HPDE6-E6E7 (cell line): ENCODE measurements around the gene CCDC27.

Source experiments
- DNase-seq: peaks from one replicate; pipeline ENCODE4 v3.0.0; 2011; ENCODE audit warnings: missing footprints; ENCODE audit errors: extremely low spot score

Gene CCDC27

DNA sequence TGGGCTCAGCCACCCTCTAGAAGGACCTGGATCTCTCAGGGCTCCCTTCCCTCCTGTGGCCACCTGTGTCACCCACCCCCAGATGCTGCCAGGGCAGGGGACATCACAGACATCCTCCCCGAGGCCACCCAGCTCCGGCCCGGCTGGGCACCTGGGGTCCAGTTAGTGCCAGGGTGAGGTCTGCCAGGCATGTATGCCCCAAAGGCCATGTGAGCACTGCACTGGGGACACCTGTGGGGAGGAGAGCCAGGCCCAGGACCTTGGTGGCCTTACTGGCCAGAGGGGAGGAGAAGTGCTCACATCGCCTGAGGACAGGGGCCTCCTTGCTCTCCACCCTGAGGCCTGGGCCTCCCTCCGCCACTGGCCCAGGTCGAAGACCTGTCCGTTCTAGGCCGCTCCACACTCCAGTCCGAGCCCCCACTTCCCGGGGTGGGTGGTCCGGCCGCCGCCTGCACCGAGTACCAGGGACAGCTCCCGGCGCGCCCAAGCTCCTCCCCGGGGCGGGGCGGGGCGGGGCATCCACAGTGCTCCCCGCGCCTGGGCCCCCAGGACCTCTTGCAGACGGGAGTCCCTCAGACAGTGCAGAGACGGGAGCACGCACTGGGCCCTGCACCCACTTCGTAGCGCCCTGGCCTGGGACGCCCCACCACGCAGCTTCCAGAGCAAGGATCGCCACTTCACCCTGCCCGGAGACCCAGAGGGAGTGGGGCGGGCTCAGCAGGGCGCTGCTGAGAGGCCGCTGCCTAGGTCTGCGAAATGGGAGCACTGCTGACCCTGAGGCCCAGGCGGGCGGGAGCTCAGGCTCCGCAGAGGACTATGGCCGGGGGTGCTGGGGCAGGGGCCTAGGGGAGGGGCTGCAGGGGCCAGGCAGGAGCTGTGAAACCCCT lies 34.3 kb upstream of the CCDC27 start:
- DNase-seq = no peak

DNA sequence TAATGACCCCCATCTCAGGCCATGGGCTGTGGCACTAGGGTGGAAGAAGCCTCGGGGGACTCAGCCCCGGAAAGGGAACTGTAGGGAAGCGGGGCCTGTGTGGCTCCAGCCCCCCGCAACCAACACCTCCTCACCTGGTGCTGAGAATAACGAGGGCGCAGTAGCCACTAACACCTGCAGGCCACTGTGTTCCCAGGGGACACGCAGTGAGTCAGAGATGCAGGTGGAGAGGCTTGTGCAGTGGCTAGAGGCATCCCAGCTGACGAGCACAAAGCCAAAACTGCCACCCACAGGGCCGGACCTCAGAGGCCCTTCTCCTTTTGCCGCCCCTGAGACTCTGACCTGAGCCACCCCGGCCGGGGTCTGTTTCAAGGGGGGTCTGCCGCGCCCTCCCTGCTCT lies 33.5 kb upstream of the CCDC27 start:
- DNase-seq = no peak

DNA sequence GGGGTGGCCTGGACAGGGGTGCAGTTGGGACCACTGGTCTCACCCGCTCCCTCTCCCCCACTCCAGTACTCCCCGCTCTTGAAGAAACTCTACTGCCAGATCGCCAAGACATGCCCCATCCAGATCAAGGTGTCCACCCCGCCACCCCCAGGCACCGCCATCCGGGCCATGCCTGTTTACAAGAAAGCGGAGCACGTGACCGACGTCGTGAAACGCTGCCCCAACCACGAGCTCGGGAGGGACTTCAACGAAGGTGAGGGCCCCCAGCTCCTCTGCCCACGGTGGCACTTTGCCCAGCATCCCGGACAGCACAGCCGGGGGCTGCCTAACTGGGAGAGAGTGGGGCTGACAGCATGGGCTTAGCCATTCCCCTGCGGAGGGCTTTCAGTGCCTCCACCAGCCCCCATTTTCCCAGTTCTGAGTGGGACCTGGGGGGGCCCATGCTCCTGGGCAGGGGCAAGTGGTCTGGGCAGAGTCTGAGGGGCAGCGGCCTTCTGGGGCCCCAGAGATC lies 30.2 kb upstream of the CCDC27 start:
- no peak for DNase-seq

DNA sequence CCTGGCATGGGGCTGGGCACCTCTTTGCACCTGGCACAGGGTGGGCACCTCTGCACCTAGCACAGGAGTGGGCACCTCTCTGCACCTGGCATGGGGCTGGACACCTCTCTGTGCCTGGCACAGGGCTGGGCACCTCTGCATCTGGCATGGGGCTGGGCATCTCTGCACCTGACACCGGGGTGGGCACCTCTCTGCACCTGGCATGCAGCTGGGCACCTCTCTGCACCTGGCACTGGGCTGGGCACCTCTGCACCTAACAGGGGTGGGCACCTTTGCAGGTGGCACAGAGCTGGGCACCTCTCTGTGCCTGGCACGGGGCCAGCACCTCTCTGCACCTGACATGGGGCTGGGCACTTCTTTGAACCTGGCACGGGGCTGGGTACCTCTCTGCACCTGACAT lies 29.4 kb upstream of the CCDC27 start:
- no peak for DNase-seq

DNA sequence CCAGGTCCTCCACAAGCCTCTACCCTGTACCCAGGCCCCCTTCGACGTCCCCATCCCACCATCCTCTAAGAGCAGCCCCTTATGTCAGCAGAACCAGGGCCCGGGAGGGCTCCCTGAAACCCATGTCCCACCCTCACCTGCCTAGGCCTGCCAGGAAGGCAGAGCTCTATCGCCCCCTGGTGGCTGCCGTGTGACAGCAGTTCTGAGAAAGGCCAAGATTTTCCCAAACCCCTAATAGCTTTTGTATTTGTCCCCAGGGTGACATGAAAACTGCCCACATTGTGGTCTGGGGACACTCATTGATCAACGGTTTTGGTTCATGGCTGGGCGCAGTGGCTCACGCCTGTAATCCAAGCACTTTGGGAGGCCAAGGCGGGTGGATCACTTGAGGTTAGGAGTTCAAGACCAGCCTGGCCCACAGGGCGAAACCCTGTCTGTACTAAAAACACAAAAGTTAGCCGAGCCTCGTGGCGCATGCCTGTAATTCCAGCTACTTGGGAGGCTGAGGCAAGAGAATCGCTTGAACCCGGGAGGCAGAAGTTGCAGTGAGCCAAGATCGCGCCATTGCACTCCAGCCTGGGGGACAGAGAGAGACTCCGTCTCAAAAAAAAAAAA lies 27.7 kb upstream of the CCDC27 start:
- DNase-seq = peak; percentile 51

DNA sequence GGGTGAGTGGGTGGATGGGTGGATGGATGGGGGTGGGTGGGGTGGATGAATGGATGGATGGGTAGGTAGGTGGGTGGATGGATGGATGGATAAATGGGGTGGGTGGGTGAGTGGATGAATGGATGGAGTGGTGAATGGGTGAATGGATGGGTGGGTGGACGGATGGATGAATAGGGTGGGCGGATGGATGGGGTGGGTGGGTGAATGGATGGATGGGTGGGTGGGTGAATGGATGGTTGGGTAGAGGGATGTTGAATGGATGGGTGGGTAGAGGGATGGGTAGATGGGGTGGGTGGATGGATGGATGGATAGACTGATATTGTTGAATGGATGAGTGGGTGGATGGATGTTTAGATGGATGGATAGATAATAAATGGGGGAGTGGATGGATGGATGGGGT lies 26.9 kb upstream of the CCDC27 start:
- no peak for DNase-seq

DNA sequence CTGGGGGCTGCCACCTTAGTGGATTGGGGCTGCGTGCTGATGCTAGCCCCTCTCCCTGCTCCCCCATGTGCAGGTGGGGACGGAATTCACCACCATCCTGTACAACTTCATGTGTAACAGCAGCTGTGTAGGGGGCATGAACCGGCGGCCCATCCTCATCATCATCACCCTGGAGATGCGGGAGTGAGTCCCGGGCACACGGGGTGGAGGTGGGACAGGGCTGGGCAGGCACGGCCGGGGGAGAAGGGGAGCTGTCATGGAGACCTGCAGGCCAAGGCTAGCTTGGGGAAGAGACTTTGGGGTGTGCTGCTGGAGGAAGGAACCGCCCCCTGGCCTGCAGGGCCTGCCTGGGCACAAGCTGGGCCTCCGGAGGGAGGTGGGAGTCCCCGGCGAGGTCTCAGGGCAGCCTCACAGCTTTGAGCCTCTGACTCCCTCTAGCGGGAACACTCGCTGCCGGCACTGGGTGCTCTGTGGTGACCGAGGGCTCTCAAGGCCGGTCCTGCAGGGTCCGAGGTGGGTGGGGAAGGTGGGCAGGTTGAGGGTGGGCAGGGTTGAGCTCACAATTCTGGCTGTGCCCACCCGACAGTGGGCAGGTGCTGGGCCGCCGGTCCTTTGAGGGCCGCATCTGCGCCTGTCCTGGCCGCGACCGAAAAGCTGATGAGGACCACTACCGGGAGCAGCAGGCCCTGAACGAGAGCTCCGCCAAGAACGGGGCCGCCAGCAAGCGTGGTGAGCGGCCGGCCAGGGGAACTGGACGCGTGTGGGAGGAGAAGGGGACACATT lies 25.0 kb upstream of the CCDC27 start:
- peak; percentile 50 for DNase-seq

DNA sequence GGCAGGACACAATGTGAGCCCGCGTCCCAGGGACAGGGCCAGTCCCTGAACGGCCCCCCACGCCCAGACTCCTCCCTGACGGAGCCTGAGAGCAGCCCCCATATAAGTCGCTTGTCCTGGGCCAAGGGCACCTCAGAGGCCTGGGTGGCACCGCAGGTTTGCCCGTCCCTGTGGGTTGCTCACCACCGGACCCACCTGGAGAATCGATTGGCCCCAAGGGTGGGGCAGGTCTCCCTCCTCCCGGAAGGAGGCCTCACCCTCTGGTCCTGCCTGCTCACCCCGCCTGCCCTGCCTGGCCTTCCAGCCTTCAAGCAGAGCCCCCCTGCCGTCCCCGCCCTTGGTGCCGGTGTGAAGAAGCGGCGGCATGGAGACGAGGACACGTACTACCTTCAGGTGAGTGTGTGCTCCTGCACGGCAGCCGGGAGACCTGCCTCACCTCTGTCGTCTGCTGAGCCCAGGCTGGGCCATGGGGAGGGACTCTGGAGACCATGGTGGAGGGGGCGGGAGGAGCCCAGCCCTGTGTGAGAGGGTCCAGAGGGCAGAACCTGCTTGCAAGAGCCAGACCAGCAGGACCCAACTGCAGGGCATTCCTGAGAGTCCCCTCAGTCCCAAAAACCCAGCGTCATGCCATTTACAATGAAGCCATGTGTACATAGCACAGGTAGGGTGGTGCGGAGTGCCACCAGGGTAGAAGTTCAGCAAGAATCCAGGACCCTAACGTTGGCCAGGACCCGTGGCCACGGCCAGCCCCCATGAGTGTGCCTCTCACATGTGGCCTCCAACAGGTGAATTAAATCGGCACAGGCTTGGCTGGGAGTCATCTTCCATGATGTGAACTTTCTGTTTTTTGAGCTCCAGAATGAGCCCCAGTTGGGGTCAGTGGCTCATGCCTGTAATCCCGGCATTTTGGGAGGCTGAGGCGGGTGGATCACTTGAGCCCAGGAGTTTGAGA lies 24.1 kb upstream of the CCDC27 start:
- no peak for DNase-seq

DNA sequence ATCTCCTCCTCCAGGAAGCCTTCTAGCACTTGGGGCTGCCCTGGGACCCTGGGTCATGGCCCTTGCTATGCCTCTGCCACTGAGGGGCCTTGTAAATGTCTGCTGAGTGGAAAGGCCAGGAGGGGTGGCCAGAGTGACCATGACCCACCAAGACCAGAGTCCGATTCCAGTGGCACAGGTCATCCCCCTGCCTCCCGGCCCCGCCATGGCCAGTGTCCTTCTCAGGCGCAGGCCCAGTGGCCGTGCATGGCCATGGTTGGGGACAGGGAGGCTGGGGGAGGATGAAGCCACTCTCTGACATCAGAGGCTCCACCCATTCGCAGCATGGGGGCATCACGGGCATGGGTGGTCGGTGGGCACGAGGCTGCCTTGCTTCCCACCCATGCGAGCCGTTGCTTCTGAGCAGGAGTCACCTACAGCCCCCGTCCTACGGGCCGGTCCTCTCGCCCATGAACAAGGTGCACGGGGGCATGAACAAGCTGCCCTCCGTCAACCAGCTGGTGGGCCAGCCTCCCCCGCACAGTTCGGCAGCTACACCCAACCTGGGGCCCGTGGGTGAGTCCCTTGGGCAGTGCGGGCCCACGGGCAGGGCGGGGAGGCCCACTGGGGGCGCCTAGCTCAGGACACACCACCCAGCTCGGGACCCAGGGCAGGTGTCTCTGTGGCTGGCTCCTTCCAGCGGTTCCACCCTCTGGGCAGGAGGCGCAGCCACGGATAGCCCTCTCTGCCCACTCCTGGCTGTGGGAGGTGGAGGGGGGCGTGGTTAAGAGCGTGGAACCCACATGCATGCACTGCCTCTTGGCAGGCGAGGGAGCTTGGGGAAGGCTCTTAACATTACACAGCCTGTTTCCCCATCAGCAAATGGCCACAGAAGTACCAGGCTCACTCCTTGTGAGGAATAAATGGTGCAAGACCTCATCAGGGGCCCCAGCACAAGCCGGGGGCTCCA lies 22.4 kb upstream of the CCDC27 start:
- DNase-seq = no peak

DNA sequence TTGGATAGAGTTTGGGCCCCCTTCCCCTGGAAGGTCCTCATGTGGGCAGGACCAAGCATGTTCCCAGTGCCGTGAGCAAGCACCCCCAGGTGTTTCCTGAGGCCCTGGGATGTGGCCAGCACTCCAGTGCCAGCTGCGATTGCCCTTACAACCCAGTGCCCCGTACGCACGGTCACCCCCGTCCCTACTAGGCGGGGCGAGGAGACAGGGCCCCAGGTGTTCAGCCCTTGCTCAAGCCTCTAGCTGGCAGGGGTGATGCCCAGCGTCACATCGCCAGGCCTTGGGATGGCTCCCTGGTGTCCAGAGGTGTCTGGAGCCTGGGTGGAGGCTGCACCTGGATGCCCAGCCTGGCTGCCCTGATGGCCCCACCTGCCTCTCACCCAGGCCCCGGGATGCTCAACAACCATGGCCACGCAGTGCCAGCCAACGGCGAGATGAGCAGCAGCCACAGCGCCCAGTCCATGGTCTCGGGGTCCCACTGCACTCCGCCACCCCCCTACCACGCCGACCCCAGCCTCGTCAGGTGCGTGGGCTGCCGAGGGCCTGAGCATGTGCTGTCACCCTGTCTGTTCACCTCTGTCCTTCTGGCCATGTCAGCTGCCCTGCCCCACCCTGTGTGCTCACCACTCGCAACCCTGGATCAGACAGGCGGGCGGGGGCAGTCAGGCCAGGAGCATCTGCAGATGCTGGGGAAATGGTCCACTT lies 21.6 kb upstream of the CCDC27 start:
- DNase-seq = no peak

DNA sequence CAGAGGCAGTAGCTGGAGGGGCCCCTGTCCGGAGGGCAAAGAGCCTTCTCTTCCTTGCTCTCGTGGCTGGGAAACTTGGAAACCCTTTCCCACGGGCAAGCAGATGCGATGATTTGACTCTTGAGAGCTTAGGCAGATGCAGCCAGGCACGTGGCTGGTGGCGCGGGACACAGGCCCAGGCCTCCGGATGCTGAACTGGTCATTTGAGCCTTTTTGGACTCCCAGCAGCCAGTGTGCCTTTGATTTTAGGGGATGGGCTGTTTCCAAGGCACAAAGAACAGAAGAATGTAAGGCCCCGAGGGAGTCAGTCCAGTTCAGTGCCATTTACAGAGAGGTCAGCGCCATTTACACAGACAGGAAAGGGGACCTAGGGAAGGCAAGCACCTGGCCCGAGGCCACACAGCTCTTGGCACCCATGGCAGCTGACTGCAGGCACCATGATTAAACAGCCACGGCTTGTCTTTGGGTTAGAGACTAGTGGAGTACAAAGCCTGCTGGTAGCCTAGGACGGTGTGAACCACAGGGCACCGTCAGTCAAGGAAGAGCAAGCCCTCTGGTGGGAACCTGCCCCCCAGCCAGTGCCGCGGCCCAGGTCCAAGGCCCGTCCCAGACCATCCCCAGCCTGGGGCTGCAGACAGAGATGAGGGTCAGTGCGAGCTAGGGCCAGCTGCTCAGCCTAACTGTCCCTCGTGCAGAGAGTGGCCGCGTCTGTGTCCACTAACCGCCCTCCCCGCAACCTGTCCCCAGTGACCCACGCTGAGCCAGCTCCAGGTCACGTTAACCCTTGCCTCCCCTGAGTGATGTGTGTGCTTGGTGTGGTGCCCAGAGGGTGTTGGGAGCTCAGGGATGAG lies 20.4 kb upstream of the CCDC27 start:
- no peak for DNase-seq

DNA sequence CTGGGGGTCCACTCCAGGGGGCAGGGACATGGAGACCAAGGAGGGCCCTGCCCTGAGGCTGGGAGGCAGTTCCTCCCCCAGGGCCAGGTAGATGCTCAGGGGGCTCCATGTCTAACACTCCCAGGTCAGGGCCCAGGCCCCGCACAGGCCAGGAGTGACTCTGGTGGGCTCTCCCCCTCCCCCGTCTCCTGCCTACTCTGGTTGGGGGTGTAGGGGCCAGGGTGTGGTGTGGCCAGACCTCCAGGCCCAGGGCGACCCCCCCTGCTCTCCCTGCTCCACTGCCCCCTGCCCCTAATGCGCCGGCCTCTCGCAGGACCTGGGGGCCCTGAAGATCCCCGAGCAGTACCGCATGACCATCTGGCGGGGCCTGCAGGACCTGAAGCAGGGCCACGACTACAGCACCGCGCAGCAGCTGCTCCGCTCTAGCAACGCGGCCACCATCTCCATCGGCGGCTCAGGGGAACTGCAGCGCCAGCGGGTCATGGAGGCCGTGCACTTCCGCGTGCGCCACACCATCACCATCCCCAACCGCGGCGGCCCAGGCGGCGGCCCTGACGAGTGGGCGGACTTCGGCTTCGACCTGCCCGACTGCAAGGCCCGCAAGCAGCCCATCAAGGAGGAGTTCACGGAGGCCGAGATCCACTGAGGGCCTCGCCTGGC lies 19.7 kb upstream of the CCDC27 start:
- no peak for DNase-seq

DNA sequence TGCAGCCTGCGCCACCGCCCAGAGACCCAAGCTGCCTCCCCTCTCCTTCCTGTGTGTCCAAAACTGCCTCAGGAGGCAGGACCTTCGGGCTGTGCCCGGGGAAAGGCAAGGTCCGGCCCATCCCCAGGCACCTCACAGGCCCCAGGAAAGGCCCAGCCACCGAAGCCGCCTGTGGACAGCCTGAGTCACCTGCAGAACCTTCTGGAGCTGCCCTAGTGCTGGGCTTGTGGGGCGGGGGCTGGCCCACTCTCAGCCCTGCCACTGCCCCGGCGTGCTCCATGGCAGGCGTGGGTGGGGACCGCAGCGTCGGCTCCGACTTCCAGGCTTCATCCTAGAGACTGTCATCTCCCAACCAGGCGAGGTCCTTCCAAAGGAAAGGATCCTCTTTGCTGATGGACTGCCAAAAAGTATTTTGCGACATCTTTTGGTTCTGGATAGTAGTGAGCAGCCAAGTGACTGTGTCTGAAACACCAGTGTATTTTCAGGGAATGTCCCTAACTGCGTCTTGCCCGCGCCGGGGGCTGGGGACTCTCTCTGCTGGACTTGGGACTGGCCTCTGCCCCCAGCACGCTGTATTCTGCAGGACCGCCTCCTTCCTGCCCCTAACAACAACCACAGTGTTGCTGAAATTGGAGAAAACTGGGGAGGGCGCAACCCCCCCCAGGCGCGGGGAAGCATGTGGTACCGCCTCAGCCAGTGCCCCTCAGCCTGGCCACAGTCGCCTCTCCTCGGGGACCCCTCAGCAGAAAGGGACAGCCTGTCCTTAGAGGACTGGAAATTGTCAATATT lies 19.0 kb upstream of the CCDC27 start:
- no peak for DNase-seq

DNA sequence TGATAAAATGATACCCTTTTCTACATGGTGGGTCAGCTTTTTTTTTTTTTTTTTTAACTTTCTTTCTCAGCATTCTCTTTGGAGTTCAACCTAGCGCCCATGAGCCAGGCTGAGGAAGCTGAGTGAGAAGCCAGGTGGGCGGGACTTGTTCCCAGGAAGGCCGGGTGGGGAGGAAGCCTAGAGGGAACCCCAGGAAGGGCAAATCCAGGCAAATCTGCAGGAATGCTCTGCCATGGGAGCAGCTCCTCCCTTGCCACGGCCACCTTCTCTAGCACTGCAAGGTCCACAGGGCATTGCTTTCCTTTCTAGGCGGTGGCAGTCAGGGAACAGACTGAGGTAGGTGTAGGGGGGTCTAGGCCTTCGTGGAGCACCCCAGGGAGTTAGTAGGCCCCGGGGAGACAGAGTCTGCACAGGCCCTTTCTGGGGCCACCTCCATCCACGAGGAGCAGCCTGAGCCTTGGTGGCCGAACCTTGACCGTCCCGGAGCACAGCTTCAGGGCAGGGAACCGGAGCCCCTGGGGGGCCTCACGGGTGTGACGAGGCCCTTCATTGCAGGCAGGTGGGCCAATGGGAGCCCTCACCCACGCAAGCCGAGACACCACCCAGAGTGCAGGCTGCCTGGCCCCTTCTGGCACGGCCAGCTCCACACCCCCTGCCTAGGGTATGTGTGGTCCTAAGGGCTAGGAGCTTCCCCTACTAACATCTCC lies 18.2 kb upstream of the CCDC27 start:
- DNase-seq = no peak

DNA sequence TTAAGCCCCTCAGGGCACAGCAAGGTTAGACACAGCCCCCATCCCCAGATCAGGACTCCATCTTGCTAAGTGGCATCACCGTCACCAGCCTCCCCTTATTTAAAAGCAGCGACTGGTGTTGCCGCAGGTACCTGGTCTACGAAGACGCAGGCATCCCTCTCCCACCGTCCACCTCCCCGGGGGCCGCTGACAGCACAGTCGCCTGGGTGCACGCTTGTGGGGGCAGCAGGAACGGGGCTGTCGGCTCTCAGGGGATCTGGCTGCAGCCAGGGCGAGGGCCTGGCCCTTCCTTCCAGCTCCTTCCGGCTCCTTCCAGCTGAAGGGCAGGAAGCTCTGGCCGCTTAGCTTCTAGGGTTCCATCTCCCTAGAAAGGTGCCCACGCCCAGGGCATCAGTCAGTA lies 17.6 kb upstream of the CCDC27 start:
- DNase-seq = no peak

DNA sequence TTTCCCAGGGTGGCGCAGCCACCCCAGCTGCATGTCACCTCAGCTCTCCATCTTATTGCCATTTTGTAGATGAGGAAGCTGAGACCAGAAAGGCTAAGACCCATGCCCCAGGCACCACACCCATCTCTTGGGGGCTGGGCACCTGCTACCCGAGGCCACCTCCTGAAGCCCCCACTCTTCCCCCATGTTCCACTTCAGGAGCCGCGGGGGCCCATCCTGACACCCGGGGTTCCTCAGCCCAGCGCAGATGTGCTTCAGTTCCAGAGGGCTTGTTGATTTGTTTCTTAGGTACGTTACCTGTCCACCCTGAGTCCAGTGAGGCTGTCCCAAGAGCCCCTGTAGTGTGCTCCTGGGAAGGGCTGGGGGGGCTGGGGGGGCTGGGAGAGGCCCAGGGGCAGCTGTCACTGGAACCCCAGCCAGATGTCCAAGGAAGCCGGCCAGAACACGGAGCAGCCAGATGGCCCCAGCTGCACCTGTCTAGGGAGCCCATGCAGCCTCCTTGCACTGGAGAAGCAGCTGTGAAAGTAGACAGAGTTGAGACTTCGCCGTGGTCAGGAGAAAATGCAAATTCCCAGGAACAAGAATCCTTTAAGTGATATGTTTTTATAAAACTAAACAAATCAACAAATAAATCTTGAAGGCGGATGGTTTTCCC lies 17.1 kb upstream of the CCDC27 start:
- no peak for DNase-seq
